Urothelium cell line (cell line): Measurements from ENCODE around the gene ADGRF4.
"Not testable (repeated sequence)": the region's sequence is repeated elsewhere in the genome, so short reads cannot be mapped to it uniquely, and the experiment has no call there.

Experiments used
- DNase-seq: peaks from one replicate; pipeline ENCODE4 v3.0.0; 2011; ENCODE audit warnings: low spot score, mixed read lengths
- FAIRE-seq: peaks from 2 replicates; lab custom pipeline; 2011; peaks lifted over from hg19 to GRCh38; lab: Jason Lieb, UNC

Gene ADGRF4

DNA sequence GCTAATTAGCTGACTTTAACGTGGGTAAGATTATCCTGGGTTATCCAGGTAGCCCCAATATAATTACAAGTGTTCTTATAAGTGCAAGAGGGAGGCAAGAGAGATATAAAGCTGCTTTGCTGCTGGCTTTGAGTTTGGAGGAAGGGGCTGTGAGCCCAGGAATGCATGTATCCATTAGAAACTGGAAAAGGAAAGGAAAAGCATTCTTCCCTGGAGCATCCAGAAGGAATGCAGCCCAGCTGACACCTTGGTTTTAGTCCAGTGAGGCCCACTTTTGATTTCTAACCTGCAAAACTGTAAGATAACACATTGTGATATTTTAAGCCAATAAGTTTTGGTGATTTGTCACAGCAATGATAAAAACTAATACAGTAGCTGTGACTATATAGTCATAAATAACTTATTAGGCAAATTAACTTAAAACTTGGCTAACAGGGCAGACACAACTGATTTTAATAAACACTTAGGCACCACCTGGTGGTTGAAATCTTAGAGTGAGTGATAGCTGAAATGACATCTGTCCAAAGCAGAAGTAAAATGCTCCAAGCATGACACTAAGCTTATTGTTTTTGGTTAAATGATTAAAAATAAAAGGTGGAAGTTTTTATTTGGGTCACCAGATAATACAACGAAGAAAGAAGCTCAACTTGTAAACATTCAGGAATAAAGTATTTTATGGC lies 35.6 kb downstream of the ADGRF4 start:
- DNase-seq (no peak), FAIRE-seq (no peak)

- FAIRE-seq (no peak), DNase-seq (no peak)
These were observed 36.6 kb downstream of the ADGRF4 start for GRCh38 chr6:47734831-47735481.

DNA sequence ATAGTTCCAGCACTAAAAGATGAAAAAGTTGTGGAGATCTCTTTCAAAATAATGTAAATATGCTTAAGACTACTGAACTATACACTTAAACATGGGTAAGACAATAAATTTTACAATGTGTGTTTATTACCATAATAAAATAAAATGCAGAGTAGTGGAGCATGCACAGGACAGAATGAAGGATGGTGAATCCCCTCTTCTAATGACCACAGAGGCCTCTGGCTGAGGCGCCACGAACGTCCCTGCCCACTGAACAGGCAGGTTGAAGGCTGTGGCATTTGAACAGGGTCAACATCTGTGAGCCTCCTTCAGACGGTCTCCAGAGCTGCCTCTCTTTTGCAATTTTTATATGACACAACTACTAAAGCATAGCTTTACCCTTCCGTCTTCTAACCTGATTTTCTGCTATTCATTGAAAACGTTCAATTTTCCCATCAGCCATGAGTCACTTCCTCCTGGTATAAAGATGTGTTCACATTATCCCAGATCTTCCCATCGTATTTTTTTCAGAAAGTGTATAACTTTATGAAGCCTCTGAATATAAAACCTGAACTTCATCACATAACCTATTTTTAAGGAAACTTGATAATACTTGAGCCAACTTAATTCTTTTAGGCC lies 37.8 kb downstream of the ADGRF4 start:
- no peak for DNase-seq
- FAIRE-seq: no peak

- FAIRE-seq (no peak), DNase-seq (no peak)
These were observed 39.0 kb downstream of the ADGRF4 start for GRCh38 chr6:47737406-47737805.

DNA sequence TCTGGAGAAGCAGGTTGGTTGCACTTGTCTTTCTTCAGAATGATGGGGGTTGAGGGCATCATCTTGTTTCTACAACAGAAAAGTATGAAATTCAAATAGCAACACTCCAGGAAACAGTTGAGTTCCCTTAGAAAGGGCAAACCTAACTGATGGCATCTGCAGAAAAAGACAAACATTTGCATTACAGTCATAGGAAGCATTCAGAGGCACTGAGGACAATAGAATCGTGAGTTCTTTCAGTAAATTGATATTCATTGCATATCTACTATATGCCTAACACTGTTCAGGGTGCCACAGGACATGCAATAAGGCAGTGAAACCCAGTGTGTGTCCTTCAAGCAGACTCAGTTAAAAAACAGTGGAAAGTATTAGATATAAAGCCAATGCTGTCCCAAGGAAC lies 42.3 kb downstream of the ADGRF4 start:
- FAIRE-seq (no peak), DNase-seq (no peak)

- DNase-seq (peak; percentile 79), FAIRE-seq (peak; percentile 23)
These were observed 43.4 kb downstream of the ADGRF4 start for GRCh38 chr6:47741807-47742206.

DNA sequence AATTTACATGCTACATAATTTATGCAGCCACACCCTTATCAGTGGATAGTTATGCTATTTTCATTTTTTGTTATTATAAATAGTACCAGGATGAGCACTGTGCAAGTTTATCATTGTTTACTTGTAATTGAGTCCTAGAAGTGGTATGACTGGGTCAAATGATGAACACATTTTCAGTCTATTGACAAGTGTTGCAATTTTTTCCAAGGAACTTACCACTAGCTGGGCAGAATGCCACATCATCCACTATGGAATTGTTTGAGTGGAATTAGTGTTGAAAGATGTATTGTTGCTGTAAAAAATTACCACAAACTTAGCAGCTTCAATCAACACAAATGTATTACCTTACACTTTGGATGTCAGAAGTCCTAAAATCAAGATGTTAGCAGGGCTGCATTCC lies 45.4 kb downstream of the ADGRF4 start:
- FAIRE-seq: no peak
- DNase-seq: no peak

GRCh38 chr6:47745269-47745668 lies 46.9 kb downstream of the ADGRF4 start:
- FAIRE-seq, DNase-seq: not testable (repeated sequence)

DNA sequence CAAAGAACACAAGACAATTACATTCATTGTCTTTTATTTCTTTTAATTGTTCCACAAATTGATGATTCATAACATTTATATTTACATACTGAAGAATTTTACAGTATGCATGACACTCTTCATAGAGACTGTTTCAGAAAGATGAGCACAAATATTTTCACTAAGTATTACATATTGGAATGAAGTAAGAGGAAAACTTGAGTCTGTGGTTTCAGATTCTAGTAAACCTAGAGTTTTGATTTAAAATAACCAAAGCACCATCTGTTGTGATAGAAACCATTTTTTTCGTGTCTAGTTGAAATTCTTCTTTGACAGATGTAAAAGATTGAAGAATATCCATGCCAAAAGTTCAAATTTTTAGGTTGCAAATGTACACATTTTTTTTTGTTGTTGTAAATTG lies 51.4 kb downstream of the ADGRF4 start:
- no peak for DNase-seq
- FAIRE-seq: no peak

DNA sequence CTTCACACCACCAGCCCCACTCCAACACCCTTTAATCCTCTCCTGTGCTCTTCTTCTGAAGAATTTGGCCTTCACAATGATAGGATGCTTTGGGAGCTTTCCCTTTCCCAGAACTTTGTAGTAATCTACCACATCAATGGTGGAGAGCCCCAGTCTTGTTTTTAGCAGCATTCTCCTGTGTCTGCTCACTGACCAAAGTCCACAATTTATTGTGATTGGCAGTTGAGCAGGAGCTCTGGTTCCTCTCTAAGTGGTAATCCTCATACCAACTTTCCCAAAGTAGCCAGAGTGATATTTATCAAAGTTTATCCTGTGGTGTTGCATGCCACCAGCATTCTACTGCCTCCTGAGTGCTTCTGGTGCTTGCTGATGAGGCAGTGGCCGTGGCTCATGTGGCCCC lies 54.4 kb downstream of the ADGRF4 start:
- DNase-seq (no peak), FAIRE-seq (no peak)

DNA sequence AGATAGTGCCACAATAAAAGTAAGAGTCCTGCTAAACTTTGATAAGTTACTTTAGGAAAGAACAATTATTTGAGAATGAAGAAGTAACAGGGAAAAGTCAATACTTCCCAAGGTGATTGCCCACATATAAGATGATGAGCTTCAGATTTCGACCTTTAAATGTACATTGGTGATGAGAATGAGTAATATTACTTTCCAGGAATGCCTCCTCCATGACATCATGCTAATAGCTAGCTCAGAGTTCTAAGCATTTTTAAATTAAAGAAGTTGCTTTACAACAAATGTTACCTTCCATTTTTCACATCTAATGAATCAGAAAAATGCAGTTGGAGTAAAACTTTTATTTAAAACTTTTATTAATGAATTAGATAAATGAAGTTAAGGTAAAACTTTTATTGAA lies 61.0 kb downstream of the ADGRF4 start:
- DNase-seq (no peak), FAIRE-seq (no peak)

DNA sequence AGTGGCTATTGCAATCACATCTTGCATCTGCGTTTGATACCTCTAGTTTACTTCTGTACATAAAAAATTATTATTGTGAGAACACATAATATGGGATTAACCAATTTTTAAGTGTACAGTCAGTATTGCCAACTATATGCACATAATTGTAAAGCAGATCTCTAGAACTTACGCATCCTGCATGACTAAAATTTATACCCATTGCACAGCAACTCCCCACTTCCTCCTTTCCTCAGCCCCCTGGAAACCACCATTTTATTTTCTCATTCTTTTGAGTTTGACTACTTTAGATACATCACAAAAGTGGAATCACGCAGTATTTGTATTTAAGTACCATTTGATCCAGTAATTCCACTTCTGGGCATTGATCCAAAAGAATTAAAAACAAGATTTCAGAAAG lies 64.1 kb downstream of the ADGRF4 start:
- no peak for FAIRE-seq
- DNase-seq: no peak

DNA sequence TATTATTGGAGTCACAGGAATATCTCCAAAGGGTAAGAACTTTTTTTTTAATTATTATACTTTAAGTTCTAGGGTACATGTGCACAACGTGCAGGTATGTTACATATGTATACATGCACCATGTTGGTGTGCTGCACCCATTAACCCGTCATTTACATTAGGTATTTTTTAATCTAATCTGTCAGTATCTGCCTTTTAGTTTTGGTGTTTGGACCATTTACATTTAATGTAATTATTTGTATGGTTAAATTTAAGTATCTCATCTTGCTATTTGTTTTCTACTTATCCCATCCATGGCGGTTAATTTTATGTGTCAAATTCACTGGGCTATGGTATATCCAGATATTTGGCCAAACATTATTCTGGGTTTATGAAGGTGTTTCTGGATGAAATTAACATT lies 68.1 kb downstream of the ADGRF4 start:
- FAIRE-seq: no peak
- DNase-seq: no peak

DNA sequence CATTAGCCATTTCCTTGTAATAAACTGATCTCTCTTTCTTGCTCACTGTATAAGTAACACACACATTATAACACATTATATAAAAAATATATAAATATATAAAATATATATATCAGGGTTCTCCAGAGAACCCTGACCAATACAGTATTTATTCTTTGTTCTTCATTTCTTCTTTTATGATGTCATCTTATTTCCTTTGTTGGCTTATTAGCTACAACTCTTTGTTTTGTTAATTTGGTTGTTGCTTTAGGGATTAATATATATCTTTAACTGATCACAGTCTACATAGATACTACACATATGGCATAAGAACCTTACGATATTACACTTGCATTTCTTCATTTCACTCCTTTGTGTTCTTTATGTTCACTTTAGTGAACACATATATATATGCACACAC lies 68.7 kb downstream of the ADGRF4 start:
- DNase-seq (no peak), FAIRE-seq (no peak)

DNA sequence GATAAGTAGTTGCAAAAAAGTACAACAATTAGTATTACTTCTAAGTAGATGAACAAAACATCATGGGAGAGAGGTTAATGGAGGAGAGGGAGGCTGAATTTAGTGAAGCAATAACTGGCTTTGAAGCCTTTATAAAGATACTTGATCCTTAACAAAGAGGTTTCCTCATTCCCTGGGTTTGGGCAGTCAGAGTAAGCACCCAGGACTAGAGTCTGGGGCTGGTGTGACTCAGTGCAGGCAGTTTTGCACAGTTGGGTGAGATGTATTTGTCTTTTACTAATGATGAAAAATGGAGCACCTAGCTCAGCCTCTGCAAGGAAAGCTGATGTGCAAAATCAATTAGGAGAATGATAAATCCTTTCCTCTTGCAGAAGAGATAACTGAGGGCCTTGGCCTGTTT lies 71.6 kb downstream of the ADGRF4 start:
- DNase-seq: no peak
- FAIRE-seq: no peak
